ENCODE results near the gene SWAP70.

The SWAP70 gene

GRCh38 chr11:9776203-9776602, 112.3 kb downstream of the SWAP70 start:
- no peak for DNase-seq (ENCODE audit: low spot score)

GRCh38 chr11:9777066-9777465, 113.2 kb downstream of the SWAP70 start:
- DNase-seq (ENCODE audit: low spot score), result no peak

GRCh38 chr11:9777525-9777924, 113.6 kb downstream of the SWAP70 start:
- DNase-seq (ENCODE audit: low spot score), result no peak

GRCh38 chr11:9780929-9781328, 117.1 kb downstream of the SWAP70 start:
- DNase-seq (ENCODE audit: low spot score), result no peak

GRCh38 chr11:9783986-9784385, 120.1 kb downstream of the SWAP70 start:
- no peak for DNase-seq (ENCODE audit: low spot score)

- DNase-seq (ENCODE audit: low spot score), result no peak
These were observed 120.9 kb downstream of the SWAP70 start for GRCh38 chr11:9784602-9785315.

GRCh38 chr11:9787260-9787659, 123.4 kb downstream of the SWAP70 start:
- DNase-seq (ENCODE audit: low spot score), result no peak

- no peak for DNase-seq (ENCODE audit: low spot score)
These were observed 124.2 kb downstream of the SWAP70 start for GRCh38 chr11:9787981-9788521.

- no peak for DNase-seq (ENCODE audit: low spot score)
These were observed 126.0 kb downstream of the SWAP70 start for GRCh38 chr11:9789910-9790309.

GRCh38 chr11:9790703-9791102, 126.8 kb downstream of the SWAP70 start:
- DNase-seq (ENCODE audit: low spot score), result no peak

GRCh38 chr11:9796266-9796665, 132.4 kb downstream of the SWAP70 start:
- no peak for DNase-seq (ENCODE audit: low spot score)

GRCh38 chr11:9796854-9797253, 133.0 kb downstream of the SWAP70 start:
- DNase-seq (ENCODE audit: low spot score), result no peak

GRCh38 chr11:9797300-9797699, 133.4 kb downstream of the SWAP70 start:
- no peak for DNase-seq (ENCODE audit: low spot score)

GRCh38 chr11:9799886-9800285, 136.0 kb downstream of the SWAP70 start:
- no peak for DNase-seq (ENCODE audit: low spot score)

GRCh38 chr11:9802291-9802861, 138.5 kb downstream of the SWAP70 start:
- DNase-seq (ENCODE audit: low spot score), result peak; percentile 53
